Stomach (tissue), 9 donors: Measurements from ENCODE around the gene XRCC1. TPM values are rescaled to one million over a fixed set of nuclear protein-coding genes. Genes with fewer than 3 reads are reported as not detected.
A peak's percentile ranks its signal among the peaks of the same experiment; 100 is the strongest.

Experiments
- DNase-seq, 2 donors: peaks; one replicate each; pipeline versions ENCODE4 v3.0.0 to v3.0.0-alpha.2; 2013 to 2019
- H3K27ac ChIP-seq, 5 donors: fragments of 200-600 bp in 4 of 5; sonication (generic) in 4 of 5; one replicate each; pipeline ENCODE4 v1.5.1; 2013 to 2019; ENCODE audit warnings: mild to moderate bottlenecking in 1 of 5, moderate library complexity in 1 of 5
- H3K27me3 ChIP-seq, 3 donors: fragments of 200-600 bp; sonication (generic); one replicate each; pipeline ENCODE4 v1.5.1; 2017 to 2019; ENCODE audit warnings: mixed run types in 1 of 3
- H3K36me3 ChIP-seq, 4 donors: fragments of 200-600 bp; sonication (generic); 1 replicate in 3 of 4; 2 replicates in 1 of 4; pipeline ENCODE4 v1.5.1; 2016 to 2019
- H3K4me1 ChIP-seq, 4 donors: fragments of 200-600 bp; sonication (generic); one replicate each; pipeline ENCODE4 v1.5.1; 2016 to 2019
- H3K4me3 ChIP-seq, 4 donors: fragments of 200-600 bp; sonication (generic) in 3 of 4; one replicate each; pipeline ENCODE4 v1.5.1; 2016 to 2019; ENCODE audit warnings: mild to moderate bottlenecking in 1 of 4
- H3K9me3 ChIP-seq, 4 donors: fragments of 200-600 bp; sonication (generic); one replicate each; pipeline ENCODE4 v1.5.1; 2016 to 2019
- EP300 ChIP-seq: sonication (generic); formaldehyde crosslinking; IDR thresholded peaks from one replicate; pipeline ENCODE4 v1.6.1; 2017; ENCODE audit warnings: antibody characterized with exemption
- POLR2A ChIP-seq, 4 donors: fragments of 450-650 bp; IDR thresholded peaks; one replicate each; pipeline ENCODE4 v1.6.1; 2016; ENCODE audit warnings: antibody characterized with exemption in 4 of 4, control low read depth in 2 of 4, mild to moderate bottlenecking in 1 of 4, moderate library complexity in 1 of 4
- POLR2AphosphoS5 ChIP-seq, 3 donors: sonication (generic); formaldehyde crosslinking; IDR thresholded peaks; one replicate each; pipeline ENCODE4 v1.6.1; 2016; ENCODE audit warnings: antibody characterized with exemption in 3 of 3
- WGBS, 5 donors: extraction: QIAGEN DNeasy Blood & Tissue Kit in 3 of 5; methylation state at CpG; one replicate each; pipeline versions ENCODE4 v1.1.5 to v1.1.7; 2013 to 2018; 5-methylcytosine and 5-hydroxymethylcytosine counted together
- intact Hi-C: fragments of 100-400 bp; cut with DNase I; formaldehyde crosslinking; loops from one replicate; pipeline ENCODE4 v1.15.1; 2023; ENCODE audit warnings: low total_unique reads
- polyA plus RNA-seq, 3 donors: library from polyadenylated mRNA; stranded (reverse); fragments of 200-250 nt; gene quantifications; one replicate each; pipeline ENCODE4 v1.2.3, GENCODE V29; 2013
- total RNA-seq, 5 donors: library from RNA; depleted of rRNA; stranded (reverse); fragments of >200 nt; gene quantifications; one replicate each; pipeline versions ENCODE4 v1.1.0 to v1.2.3, GENCODE V29; 2014 to 2016
- TF ChIP-seq, protein P1 (sequence below), 7 experiments: fragments of 450-650 bp in 4 of 7; fragments of 200-600 bp in 3 of 7; sonication (generic) in 3 of 7; IDR thresholded peaks; one replicate each; pipeline ENCODE4 v1.5.1; 2016 to 2019; ENCODE audit warnings: antibody characterized with exemption in 7 of 7, control low read depth in 2 of 7, mild to moderate bottlenecking in 1 of 7
- donor health status: healthy with polysubstance abuse.
- donor health status: Bipolar disorder and iron deficiency.
- donor health status: healthy.

The XRCC1 gene
- total and polyA plus RNA-seq, 8 donors: 10.8 to 42.5 (median 17.4) TPM

DNA sequence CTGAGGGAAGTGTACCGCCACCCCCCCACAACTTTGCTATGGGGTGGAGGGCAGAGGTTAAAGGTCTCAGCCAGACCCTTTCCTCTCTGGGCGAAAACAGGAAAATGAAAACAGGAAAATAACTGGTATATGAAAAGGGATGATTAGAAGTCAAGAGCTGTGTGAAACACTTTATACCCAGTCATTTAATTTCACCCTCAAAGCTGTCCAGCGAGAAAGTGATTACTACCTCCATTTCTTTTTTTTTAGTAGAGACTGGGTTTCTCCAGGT, 70.2 kb downstream of the XRCC1 start:
- Histone ChIP-seq H3K27me3 (no peaks in the 10 kb centered on the region), H3K4me3 (peak overlapping the region; percentile 75 to 82 (median 77)), H3K9me3 (no peaks in the 10 kb centered on the region), H3K36me3 (peaks cover 12 to 41% (median 33%) of the 10 kb centered on the region in 4 donors), H3K4me1 (peaks cover 12 to 37% (median 27%) of the 10 kb centered on the region in 4 donors), H3K27ac (peak overlapping the region in 4 of 5 donors; percentile 83 to 90 (median 89))
- TF ChIP-seq, protein P1, sequence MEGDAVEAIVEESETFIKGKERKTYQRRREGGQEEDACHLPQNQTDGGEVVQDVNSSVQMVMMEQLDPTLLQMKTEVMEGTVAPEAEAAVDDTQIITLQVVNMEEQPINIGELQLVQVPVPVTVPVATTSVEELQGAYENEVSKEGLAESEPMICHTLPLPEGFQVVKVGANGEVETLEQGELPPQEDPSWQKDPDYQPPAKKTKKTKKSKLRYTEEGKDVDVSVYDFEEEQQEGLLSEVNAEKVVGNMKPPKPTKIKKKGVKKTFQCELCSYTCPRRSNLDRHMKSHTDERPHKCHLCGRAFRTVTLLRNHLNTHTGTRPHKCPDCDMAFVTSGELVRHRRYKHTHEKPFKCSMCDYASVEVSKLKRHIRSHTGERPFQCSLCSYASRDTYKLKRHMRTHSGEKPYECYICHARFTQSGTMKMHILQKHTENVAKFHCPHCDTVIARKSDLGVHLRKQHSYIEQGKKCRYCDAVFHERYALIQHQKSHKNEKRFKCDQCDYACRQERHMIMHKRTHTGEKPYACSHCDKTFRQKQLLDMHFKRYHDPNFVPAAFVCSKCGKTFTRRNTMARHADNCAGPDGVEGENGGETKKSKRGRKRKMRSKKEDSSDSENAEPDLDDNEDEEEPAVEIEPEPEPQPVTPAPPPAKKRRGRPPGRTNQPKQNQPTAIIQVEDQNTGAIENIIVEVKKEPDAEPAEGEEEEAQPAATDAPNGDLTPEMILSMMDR (IDR thresholded peaks at IDR 0.05): no peak
- DNase-seq: no peak
- intact Hi-C loops: no loop called here
- 73 to 87% (median 75%) methylated on average over 3 of the region's 3 CpGs for WGBS, 5 donors

DNA sequence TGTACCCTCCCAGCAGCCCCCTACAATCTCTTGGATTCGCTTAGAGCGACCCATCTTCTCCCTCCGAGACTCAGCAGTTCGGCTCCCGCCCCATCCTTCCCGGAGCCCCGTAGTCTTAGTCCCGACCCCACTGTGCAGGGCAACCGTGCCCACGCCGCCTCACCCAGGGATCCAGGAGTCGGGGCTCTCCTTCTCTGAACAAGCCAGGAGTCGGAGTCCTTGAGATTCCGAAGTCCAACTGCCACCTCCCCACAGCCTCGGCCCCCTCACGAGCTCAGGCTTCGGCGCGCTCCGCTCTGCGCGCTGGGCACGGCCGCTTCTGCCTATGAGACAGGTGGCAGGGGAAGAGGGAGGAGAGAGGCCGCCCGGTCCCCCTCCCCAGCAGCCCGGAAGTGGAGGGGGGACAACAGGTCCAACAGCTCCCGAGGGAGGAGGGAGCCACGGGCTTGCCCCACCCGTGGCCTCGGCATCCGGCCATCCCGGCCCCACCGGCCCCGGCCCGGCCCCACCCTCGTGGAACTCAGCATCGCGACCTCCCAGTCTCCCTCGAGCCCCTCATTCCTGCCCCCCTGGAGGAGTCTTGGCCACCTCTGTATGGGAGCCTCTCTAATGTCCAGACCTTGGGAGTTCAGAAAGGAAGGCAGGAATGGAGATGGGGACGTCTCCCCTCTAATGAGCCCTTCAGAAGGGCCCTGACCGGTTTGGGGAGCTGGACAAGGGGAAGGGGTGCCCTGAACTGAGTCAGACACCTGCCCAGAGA, 70.7 kb downstream of the XRCC1 start, which contains the start of gene PHLDB3:
TSS of gene PHLDB3 (minus strand) at position 321 of the 760 bp plus-strand sequence. CDS start 628 bp downstream, outside the sequence.
- Histone ChIP-seq H3K36me3 (peaks cover 8 to 36% (median 28%) of the 10 kb centered on the region in 4 donors), H3K27me3 (no peaks in the 10 kb centered on the region), H3K27ac (peak within 1 kb of the TSS; percentile 83 to 90 (median 89)), H3K4me1 (peaks cover 12 to 37% (median 27%) of the 10 kb centered on the region in 4 donors), H3K4me3 (peak within 1 kb of the TSS; percentile 75 to 82 (median 77)), H3K9me3 (no peaks in the 10 kb centered on the region)
- WGBS, 5 donors: 2 to 5% (median 3%) methylated on average over 14 to 42 of the region's 42 CpGs
- intact Hi-C loops: no loop called here
- peak; percentile 50 to 83 for DNase-seq
- TF ChIP-seq POLR2AphosphoS5 (IDR thresholded peaks at IDR 0.05) (no peak), EP300 (no peak), POLR2A (IDR thresholded peaks at IDR 0.05) (no peak)
- TF ChIP-seq, protein P1 (IDR thresholded peaks at IDR 0.05): no peak

DNA sequence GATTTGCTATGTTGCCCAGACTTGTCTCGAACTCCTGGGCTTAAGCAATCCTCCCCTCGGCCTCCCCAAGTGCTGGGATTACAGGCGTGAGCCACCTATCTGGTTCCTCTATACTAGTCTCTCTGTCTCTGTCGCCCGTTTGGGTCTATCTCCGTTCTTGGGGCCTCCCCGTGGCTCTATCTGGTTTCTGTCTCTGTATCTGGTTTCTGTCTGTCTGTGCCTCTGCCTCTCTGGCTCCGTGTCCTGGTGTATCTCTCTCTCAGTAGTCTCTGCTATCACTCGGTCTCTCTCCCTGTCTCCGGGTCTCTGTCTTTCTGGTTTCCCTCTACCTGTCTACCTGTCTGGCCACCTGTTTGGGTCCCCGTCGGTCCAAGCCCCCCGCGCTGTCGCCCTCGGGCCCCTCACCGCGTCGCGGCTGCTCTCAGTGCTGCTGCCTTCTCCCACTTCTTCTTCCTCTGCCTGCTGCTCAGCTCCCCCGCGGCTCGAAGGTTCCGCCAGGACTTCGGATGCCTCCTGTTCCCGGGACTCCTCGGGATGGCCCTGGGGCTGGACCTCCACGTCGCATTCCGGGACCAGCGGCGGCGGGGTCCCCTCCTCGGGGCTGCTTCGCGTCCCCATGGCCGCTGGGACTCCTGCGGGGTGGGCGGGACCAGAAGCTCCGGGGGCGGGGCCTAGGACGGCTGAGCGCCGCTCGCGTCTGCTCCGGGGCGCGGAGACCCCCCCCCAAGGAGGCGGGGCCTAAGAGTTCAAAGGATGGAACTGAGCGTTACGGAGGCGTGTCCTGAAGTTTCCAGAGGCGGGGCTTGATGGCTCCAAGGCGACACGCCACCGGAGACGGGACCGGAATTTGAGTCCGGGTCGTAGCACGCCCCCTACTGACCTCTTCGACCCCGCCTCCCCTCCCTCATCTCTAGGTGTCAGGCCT, 71.6 kb downstream of the XRCC1 start:
- Histone ChIP-seq H3K27me3 (no peaks in the 10 kb centered on the region), H3K27ac (peak overlapping the region; percentile 83 to 90 (median 89)), H3K9me3 (no peaks in the 10 kb centered on the region), H3K4me3 (peak overlapping the region; percentile 75 to 82 (median 77)), H3K36me3 (peaks cover 5 to 35% (median 21%) of the 10 kb centered on the region in 4 donors), H3K4me1 (peaks cover 18 to 46% (median 33%) of the 10 kb centered on the region in 4 donors)
- peak; percentile 98 for DNase-seq
- intact Hi-C loops: no loop called here
- WGBS, 5 donors: 1 to 2% (median 2%) methylated on average over 35 to 64 of the region's 64 CpGs
- TF ChIP-seq POLR2AphosphoS5 (IDR thresholded peaks at IDR 0.05): peak; percentile 34 to 41 (median 38)
- no peak for TF ChIP-seq EP300

DNA sequence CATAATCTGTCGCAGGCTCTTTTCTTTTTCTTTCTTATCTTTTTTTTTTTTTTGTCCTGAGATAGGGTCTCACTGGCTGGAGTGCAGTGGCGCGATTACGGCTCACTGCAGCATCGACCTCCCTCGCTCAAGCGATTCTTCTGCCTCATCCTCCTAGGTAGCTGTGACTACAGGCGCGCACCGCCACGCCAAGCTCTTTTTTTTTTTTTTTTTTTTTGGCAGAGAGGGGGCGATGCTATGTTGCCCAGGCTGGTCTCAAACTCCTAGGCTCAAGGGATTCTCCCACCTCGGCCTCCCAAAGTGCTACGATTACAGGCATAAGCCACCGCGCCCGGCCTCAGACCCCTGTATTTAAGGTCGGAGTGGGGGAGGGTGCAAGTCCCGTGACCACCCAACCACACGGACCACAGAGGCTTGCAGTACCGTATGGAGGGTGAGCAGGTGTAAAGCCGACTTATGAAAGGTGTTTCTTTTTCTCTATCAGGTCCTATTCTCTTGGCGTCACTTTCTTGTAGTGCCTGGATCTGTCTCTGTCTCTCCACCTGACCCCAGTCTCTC, 72.8 kb downstream of the XRCC1 start:
- no peaks in the 10 kb centered on the region for H3K27me3 ChIP-seq
- no peak for DNase-seq
- peaks cover 19 to 53% (median 36%) of the 10 kb centered on the region in 4 donors for H3K4me1 ChIP-seq
- H3K27ac ChIP-seq: no peak overlapping the region
- no peak overlapping the region for H3K4me3 ChIP-seq
- no peaks in the 10 kb centered on the region for H3K9me3 ChIP-seq
- 83 to 91% (median 89%) methylated on average over 17 to 23 of the region's 23 CpGs for WGBS, 5 donors
- intact Hi-C loops: no loop called here
- TF ChIP-seq POLR2A (IDR thresholded peaks at IDR 0.05): no peak
- TF ChIP-seq, protein P1 (IDR thresholded peaks at IDR 0.05): no peak
- peaks cover 2 to 32% (median 18%) of the 10 kb centered on the region in 4 donors for H3K36me3 ChIP-seq
